GM15510 (cell line): ENCODE measurements around the gene BIRC5.

Experiments used
- POLR2A ChIP-seq: IDR thresholded peaks from 3 replicates; pipeline ENCODE4 v1.6.1; 2011; ENCODE audit warnings: borderline replicate concordance; ENCODE audit not compliant: insufficient read length; ENCODE audit errors: extremely low read depth

BIRC5 gene

DNA sequence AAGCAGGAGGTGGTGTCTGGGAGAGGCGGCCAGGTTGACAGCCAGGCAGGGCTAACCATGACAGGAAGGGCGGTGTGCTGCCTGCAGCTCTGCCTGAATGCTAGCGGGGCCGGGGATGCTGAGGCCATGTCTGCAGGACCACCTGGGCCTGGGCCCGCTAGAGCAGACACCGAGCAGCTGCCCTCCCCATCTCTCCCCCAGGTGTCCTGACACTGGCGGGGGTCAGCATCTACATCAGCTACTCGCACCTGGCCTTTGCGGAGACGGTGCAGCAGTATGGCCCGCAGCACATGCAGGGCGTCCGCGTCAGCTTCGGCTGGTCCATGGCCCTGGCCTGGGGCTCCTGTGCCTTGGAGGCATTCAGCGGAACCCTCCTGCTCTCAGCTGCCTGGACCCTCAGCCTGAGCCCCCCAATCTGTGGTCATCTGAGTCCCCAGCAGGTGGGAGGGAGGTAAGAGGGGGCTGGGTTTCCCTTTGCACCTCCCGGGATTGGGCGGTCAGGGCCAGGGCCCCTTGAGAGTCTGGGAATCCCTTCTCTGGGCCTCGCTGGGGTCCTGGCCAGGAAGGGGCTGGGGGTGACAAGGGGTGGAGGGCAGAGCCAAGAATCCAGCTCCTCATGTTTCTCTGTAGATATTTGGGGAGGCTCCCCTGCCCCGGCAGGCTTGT is 24.9 kb downstream of the BIRC5 start:
- TF ChIP-seq POLR2A = no peak

DNA sequence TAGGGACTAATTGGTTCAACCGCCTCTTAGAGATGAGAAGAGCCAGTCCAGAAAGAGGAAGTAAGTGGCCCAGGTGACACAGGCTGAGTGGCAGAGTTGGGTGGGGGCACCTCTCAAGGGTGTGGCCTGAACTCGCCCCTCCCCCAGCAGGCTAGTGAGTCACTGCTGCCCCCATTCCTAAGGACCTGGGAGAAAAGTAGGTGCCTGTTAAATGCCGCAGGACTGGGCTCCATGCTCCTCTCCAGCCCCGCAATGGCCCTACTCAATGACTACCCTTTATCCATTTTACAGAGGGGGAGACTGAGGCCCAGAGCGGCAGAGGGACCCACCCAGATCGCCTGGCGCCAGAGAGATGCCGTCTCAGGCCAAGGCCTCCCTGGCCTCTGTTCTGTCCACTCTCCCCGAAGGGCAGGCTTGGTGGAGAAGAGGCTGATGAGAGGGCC is 25.5 kb downstream of the BIRC5 start:
- no peak for TF ChIP-seq POLR2A

DNA sequence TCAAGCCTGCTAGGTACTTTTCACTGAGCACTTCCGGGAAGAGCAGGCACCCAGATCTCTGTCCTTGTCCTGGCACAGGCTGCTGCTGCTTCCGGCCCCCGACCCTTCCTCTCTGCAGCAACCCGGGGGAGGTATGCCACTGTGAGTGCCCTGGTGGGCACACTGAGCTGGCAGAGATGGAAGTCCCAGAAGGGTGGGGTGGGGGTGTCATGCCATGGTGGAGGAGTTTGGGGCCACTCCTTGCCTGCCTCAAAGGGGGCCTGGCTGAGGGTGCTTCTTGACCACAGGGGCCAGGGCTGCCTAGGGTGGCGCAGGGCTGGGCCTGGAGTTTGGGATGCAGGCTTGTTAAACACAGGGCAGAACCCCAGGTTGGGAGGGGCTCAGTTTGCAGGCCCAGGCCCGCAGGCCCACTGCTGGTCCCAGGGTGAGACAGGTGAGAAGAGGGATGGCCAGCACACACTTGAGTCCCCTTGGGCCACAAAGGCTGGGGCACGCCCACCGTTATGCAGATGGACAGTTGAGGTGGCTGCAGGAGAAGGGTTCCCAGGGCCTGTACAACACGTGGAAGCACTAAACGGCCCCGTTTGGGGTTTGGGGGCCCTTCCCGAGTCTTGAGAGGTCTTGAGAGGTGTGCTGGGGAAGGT is 26.1 kb downstream of the BIRC5 start:
- no peak for TF ChIP-seq POLR2A

DNA sequence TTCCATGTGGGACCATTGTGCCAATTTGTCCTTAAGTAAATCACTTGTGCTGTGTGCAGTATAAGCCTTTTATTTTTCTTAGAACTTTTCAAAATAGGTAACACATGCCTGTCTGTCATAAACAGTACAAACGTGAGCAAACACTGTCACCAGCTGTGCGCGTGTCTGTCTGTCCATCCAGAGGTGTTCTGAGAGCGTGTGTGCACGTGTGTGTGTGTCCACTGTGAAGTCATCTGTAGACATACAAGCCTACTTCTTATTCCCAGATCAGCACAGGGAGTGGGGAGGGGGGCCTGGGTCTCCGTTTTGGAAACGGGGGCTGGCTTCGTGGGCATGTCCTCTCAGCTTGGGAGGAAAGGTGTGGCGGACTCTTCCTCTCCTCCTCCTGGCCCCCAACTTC is 26.8 kb downstream of the BIRC5 start:
- no peak for TF ChIP-seq POLR2A

- no peak for TF ChIP-seq POLR2A
These were observed 27.4 kb downstream of the BIRC5 start for GRCh38 chr17:78241277-78242023.

GRCh38 chr17:78242024-78242742 is 28.1 kb downstream of the BIRC5 start:
- TF ChIP-seq POLR2A = no peak

DNA sequence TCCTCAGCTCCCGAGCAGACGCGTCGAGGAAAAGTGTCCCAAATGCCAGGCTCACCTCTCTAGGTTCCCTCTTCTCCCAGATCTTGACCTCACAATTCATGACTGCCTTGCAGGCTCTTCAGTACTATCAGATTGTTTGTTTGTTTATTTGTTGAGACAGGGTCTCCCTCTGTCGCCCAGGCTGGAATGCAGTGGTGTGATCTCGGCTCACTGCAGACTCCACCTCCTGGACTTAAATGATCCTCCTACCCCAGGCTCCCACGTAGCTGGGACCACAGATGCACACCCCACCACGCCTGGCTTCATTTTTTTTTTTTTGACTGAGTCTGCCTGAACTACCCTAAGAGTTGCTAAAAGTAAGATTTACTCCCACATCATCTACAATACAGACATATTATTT is 33.3 kb downstream of the BIRC5 start:
- TF ChIP-seq POLR2A = no peak

- no peak for TF ChIP-seq POLR2A
These were observed 34.2 kb downstream of the BIRC5 start for GRCh38 chr17:78248051-78248914.

- no peak for TF ChIP-seq POLR2A
These were observed 35.2 kb downstream of the BIRC5 start for GRCh38 chr17:78249074-78249817.

- no peak for TF ChIP-seq POLR2A
These were observed 36.1 kb downstream of the BIRC5 start for GRCh38 chr17:78249818-78250806.

- TF ChIP-seq POLR2A = no peak
These were observed 37.1 kb downstream of the BIRC5 start for GRCh38 chr17:78250891-78251772.

DNA sequence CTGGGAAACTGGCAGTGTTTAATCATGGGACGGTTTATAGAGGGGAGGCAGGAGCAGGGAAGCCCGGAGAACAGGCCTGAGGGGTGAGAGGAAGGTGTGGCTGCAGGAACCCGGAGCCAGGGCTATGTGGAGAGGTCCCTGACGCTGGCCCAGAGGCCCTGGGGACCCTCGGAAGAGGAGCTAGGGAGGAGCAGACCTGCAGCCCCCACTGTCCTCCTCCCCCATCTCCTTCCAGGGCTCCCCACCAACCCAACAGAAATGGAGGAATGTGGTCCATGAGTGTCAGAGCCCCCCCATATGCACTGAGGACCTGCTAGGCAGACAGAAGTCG is 37.7 kb downstream of the BIRC5 start:
- no peak for TF ChIP-seq POLR2A
